ENCODE measurements around the gene TFEC.

DNA sequence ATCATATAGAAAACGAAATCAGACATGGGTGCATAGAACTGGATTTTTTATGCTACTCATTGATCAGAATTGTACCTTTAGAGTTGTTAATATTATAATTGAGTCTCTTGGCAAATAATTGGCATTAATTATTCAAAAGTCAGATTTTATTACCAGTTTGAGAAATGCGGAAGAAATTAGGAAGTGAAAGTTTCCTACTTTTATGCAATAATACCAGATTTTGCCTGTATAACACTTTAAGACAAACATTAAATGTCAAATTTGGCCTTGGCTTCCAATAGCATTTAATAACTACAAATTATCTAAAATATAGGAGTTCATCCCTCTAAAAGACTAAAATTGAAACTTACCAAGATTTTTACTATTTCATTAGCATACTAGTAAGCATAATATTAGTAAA is 6.8 kb upstream of the TFEC start:
- TF ChIP-seq, protein P1, sequence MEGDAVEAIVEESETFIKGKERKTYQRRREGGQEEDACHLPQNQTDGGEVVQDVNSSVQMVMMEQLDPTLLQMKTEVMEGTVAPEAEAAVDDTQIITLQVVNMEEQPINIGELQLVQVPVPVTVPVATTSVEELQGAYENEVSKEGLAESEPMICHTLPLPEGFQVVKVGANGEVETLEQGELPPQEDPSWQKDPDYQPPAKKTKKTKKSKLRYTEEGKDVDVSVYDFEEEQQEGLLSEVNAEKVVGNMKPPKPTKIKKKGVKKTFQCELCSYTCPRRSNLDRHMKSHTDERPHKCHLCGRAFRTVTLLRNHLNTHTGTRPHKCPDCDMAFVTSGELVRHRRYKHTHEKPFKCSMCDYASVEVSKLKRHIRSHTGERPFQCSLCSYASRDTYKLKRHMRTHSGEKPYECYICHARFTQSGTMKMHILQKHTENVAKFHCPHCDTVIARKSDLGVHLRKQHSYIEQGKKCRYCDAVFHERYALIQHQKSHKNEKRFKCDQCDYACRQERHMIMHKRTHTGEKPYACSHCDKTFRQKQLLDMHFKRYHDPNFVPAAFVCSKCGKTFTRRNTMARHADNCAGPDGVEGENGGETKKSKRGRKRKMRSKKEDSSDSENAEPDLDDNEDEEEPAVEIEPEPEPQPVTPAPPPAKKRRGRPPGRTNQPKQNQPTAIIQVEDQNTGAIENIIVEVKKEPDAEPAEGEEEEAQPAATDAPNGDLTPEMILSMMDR (IDR thresholded peaks at IDR 0.05): no peak
- TF ChIP-seq EP300 (IDR thresholded peaks at IDR 0.05; ENCODE audit: low read depth) (no peak), POLR2A (IDR thresholded peaks at IDR 0.05) (no peak)

All from transverse colon (tissue), 3 donors.